GM19468 (cell line): ENCODE data around the gene SLC12A9.
"Not testable (repeated sequence)": the region's sequence is repeated elsewhere in the genome, so short reads cannot be mapped to it uniquely, and the experiment has no call there.

Source experiments
- ATAC-seq: cut with Tn5 transposase; IDR thresholded peaks from one replicate; pipeline ENCODE4 v1.9.1; 2021; ENCODE audit warnings: mild to moderate bottlenecking, moderate library complexity, moderate number of reproducible peaks; ENCODE audit not compliant: unreplicated experiment; ENCODE audit errors: extremely low read depth

Gene SLC12A9

GRCh38 chr7:100825751-100826513 lies 26.6 kb upstream of the SLC12A9 start:
- ATAC-seq, result no peak

GRCh38 chr7:100826514-100827329 lies 25.8 kb upstream of the SLC12A9 start:
- no peak for ATAC-seq

GRCh38 chr7:100827330-100828226 lies 24.9 kb upstream of the SLC12A9 start, which contains the start of gene EPHB4:
TSS of gene EPHB4 (minus strand) at chr7:100827523. CDS start at chr7:100827030, 493 bp downstream.
- no peak for ATAC-seq

GRCh38 chr7:100829150-100829716 lies 23.3 kb upstream of the SLC12A9 start:
- ATAC-seq, result no peak

- ATAC-seq, result no peak
Observed at GRCh38 chr7:100830396-100830795, 22.1 kb upstream of the SLC12A9 start.

GRCh38 chr7:100832281-100832633 lies 20.3 kb upstream of the SLC12A9 start:
- no peak for ATAC-seq

- ATAC-seq, result no peak
Observed at GRCh38 chr7:100835903-100836811, 16.4 kb upstream of the SLC12A9 start.

GRCh38 chr7:100836812-100837098 lies 15.8 kb upstream of the SLC12A9 start:
- ATAC-seq, result no peak

- peak; percentile 39 for ATAC-seq
Observed at GRCh38 chr7:100837099-100837836, 15.2 kb upstream of the SLC12A9 start.

- ATAC-seq, result no peak
Observed at GRCh38 chr7:100839361-100839760, 13.2 kb upstream of the SLC12A9 start.

- ATAC-seq, result no peak
Observed at GRCh38 chr7:100840470-100841100, 11.9 kb upstream of the SLC12A9 start.

- no peak for ATAC-seq
Observed at GRCh38 chr7:100847360-100847759, 5.2 kb upstream of the SLC12A9 start.

GRCh38 chr7:100854146-100854895 lies 1.8 kb downstream of the SLC12A9 start:
- ATAC-seq, result no peak

- ATAC-seq, result not testable (repeated sequence)
Observed at GRCh38 chr7:100854899-100855298, 2.4 kb downstream of the SLC12A9 start.

- ATAC-seq, result no peak
Observed at GRCh38 chr7:100855515-100855914, 3.0 kb downstream of the SLC12A9 start.

- no peak for ATAC-seq
Observed at GRCh38 chr7:100856871-100857282, 4.4 kb downstream of the SLC12A9 start.

- ATAC-seq, result no peak
Observed at GRCh38 chr7:100859856-100860255, 7.3 kb downstream of the SLC12A9 start.
